Type B pancreatic cell (in vitro differentiated cells): Measurements from ENCODE around the gene MAGI1. TPM values are rescaled to one million over a fixed set of nuclear protein-coding genes. Genes with fewer than 3 reads are reported as not detected.

Source experiments
- DNase-seq: peaks from one replicate; pipeline ENCODE4 v3.0.0; 2021; ENCODE audit warnings: mixed read lengths; ENCODE audit not compliant: unreplicated experiment; ENCODE audit errors: extremely low spot score
- H3K27ac Mint-ChIP-seq: 2 replicates; pipeline ENCODE4 v1.8.0; 2021; ENCODE audit warnings: mild to moderate bottlenecking, mixed read lengths
- H3K27me3 Mint-ChIP-seq: 2 replicates; pipeline ENCODE4 v1.8.0; 2021; ENCODE audit warnings: mixed read lengths
- H3K36me3 Mint-ChIP-seq: 2 replicates; pipeline ENCODE4 v1.8.0; 2021; ENCODE audit warnings: mixed read lengths
- H3K4me1 Mint-ChIP-seq: one replicate; pipeline ENCODE4 v1.8.0; 2021; ENCODE audit warnings: mixed read lengths; ENCODE audit not compliant: unreplicated experiment
- H3K4me3 Mint-ChIP-seq: 2 replicates; pipeline ENCODE4 v1.8.0; 2021; ENCODE audit warnings: mild to moderate bottlenecking, mixed read lengths
- H3K9me3 Mint-ChIP-seq: 2 replicates; pipeline ENCODE4 v1.8.0; 2021; ENCODE audit warnings: mixed read lengths
- total RNA-seq: library from RNA; stranded (reverse); gene quantifications from 2 replicates; pipeline ENCODE4 v1.2.1, GENCODE V29; 2021; ENCODE audit warnings: low replicate concordance
- TF ChIP-seq, protein P1 (sequence below): fragments of 200-600 bp; sonication (generic); conservative IDR thresholded peaks from 2 replicates; pipeline ENCODE4 v1.5.0; 2021; ENCODE audit warnings: antibody characterized with exemption, mild to moderate bottlenecking

The MAGI1 gene
- total RNA-seq, 1 donor from 2014 or later: 53.1 TPM

DNA sequence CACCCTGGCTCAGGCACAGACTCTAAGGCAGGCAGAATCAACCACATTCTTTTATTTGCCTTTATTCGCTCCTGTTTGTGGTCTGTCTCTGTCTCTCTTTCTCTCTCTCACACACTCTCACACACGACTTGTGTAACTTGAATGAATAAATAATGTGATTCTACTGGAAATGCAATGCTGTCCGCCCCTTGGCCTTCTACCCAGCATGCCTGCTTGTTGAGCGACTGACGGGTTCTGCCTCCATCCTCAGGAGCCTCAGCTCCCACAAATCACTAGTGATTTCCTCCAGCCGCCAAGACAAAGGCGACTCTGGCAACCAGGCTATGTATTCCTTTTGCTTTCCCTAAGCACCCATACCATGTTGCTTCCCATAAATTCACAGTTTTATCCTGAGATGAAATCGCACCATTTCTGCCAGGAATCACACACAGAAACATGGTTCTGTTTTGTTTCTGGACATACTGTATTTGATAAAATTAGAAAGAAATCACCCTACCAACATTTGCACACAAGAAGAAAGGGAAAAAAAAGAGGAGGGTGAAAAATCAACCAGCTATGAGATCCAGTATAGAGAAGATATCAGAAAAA lies 460.8 kb downstream of the MAGI1 start:
- TF ChIP-seq, protein P1, sequence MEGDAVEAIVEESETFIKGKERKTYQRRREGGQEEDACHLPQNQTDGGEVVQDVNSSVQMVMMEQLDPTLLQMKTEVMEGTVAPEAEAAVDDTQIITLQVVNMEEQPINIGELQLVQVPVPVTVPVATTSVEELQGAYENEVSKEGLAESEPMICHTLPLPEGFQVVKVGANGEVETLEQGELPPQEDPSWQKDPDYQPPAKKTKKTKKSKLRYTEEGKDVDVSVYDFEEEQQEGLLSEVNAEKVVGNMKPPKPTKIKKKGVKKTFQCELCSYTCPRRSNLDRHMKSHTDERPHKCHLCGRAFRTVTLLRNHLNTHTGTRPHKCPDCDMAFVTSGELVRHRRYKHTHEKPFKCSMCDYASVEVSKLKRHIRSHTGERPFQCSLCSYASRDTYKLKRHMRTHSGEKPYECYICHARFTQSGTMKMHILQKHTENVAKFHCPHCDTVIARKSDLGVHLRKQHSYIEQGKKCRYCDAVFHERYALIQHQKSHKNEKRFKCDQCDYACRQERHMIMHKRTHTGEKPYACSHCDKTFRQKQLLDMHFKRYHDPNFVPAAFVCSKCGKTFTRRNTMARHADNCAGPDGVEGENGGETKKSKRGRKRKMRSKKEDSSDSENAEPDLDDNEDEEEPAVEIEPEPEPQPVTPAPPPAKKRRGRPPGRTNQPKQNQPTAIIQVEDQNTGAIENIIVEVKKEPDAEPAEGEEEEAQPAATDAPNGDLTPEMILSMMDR: no peak
- Mint-ChIP-seq H3K4me3 (no peak overlapping the region), H3K27ac (no peak overlapping the region), H3K9me3 (peaks cover 3% of the 10 kb centered on the region), H3K36me3 (no peaks in the 10 kb centered on the region), H3K4me1 (peaks cover 23% of the 10 kb centered on the region), H3K27me3 (no peaks in the 10 kb centered on the region)
- DNase-seq: no peak

DNA sequence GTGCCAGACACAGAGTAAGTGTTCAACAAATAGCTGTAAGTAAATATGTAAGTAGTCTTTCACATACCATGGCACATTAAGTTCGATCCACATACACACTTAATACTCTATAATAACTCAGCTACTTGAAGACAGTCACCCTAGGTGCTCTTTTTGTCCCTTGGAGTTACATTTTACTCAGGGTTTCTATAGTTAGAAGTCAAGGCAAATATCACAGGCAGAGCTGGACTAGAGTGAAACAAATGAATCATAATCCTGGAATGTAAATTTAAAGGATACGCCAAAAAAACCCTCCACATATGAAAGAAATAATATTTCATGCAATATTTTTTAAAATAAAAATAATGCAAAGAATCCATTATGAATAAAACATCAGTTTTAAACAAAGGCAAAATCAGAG lies 461.8 kb downstream of the MAGI1 start:
- Mint-ChIP-seq H3K27me3 (no peaks in the 10 kb centered on the region), H3K27ac (no peak overlapping the region), H3K4me1 (peaks cover 28% of the 10 kb centered on the region), H3K4me3 (no peak overlapping the region), H3K36me3 (no peaks in the 10 kb centered on the region), H3K9me3 (peaks cover 3% of the 10 kb centered on the region)
- DNase-seq: no peak
- TF ChIP-seq, protein P1: no peak

GRCh38 chr3:65576228-65576627 lies 462.5 kb downstream of the MAGI1 start:
- no peak overlapping the region for H3K4me3 Mint-ChIP-seq
- peaks cover 3% of the 10 kb centered on the region for H3K9me3 Mint-ChIP-seq
- no peaks in the 10 kb centered on the region for H3K27me3 Mint-ChIP-seq
- no peak for DNase-seq
- no peaks in the 10 kb centered on the region for H3K36me3 Mint-ChIP-seq
- TF ChIP-seq, protein P1: no peak
- no peak overlapping the region for H3K27ac Mint-ChIP-seq
- peaks cover 28% of the 10 kb centered on the region for H3K4me1 Mint-ChIP-seq

DNA sequence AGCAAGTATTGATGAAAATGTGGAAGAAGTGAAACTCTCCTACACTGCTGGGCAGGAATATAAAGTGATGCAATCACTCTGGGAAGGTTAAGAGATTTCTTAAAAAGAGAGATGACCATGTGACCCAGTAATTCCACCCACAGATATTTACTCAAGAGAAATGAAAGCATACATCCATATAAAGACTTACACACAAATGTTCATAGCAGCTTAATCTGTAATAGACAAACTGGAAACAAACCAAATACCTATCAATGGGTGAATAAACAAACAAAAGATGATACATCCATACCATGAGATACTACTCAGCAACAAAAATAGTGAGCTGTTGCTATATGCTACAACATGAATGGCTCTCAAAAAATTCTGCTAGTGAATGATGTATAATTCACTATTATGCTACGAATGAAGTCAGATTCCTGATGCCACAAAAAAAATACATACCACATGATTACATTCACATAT lies 463.3 kb downstream of the MAGI1 start:
- no peaks in the 10 kb centered on the region for H3K36me3 Mint-ChIP-seq
- no peak overlapping the region for H3K27ac Mint-ChIP-seq
- DNase-seq: no peak
- peaks cover 3% of the 10 kb centered on the region for H3K9me3 Mint-ChIP-seq
- H3K4me1 Mint-ChIP-seq: peaks cover 21% of the 10 kb centered on the region
- TF ChIP-seq, protein P1: no peak
- no peak overlapping the region for H3K4me3 Mint-ChIP-seq
- H3K27me3 Mint-ChIP-seq: no peaks in the 10 kb centered on the region

- TF ChIP-seq, protein P1: no peak
- Mint-ChIP-seq H3K4me3 (no peak overlapping the region), H3K9me3 (peaks cover 3% of the 10 kb centered on the region), H3K27ac (no peak overlapping the region), H3K4me1 (peaks cover 16% of the 10 kb centered on the region), H3K36me3 (no peaks in the 10 kb centered on the region), H3K27me3 (no peaks in the 10 kb centered on the region)
- no peak for DNase-seq
Measured at GRCh38 chr3:65573548-65574116, 465.1 kb downstream of the MAGI1 start.
